Adrenal gland (tissue), 12 donors: ENCODE results near the gene RGL1. TPM values are rescaled to one million over a fixed set of nuclear protein-coding genes. Genes with fewer than 3 reads are reported as not detected.
"Not testable (repeated sequence)": the region's sequence is repeated elsewhere in the genome, so short reads cannot be mapped to it uniquely, and the experiment has no call there.

Experiments
- DNase-seq, 7 donors: peaks; one replicate each; pipeline ENCODE4 v3.0.0-alpha.2; 2019 to 2020
- H3K27ac ChIP-seq, 5 donors: fragments of 200-600 bp; sonication (generic) in 4 of 5; 1 replicate in 3 of 5; 2 replicates in 2 of 5; pipeline versions ENCODE4 v1.5.1 to v1.8.0; 2016 to 2020; ENCODE audit warnings: mild to moderate bottlenecking in 1 of 5
- H3K27me3 ChIP-seq: fragments of 200-600 bp; 2 replicates; pipeline ENCODE4 v1.8.0; 2021
- H3K36me3 ChIP-seq, 2 donors: fragments of 200-600 bp; replicated peaks in 1 of 2; 1 replicate in 1 of 2; 2 replicates in 1 of 2; pipeline versions ENCODE4 v1.5.1 to v1.8.0; 2018 to 2022
- H3K4me1 ChIP-seq, 2 donors: fragments of 200-600 bp; replicated peaks in 1 of 2; 1 replicate in 1 of 2; 2 replicates in 1 of 2; pipeline versions ENCODE4 v1.5.1 to v1.8.0; 2018 to 2021
- H3K4me3 ChIP-seq, 4 donors: fragments of 200-600 bp; sonication (generic) in 3 of 4; one replicate each; pipeline ENCODE4 v1.5.1; 2016 to 2018
- H3K9me3 ChIP-seq, 3 donors: fragments of 200-600 bp; sonication (generic) in 1 of 3; replicated peaks in 1 of 3; 1 replicate in 2 of 3; 2 replicates in 1 of 3; pipeline versions ENCODE4 v1.5.1 to v1.8.0; 2016 to 2021
- CTCF ChIP-seq, 6 experiments: fragments of 450-650 bp in 4 of 6; fragments of 200-600 bp in 2 of 6; sonication (generic) in 1 of 6; IDR thresholded peaks; 1 replicate in 5 of 6; 2 replicates in 1 of 6; pipeline versions ENCODE4 v1.5.1 to v1.8.0; 2016 to 2021; ENCODE audit warnings: antibody characterized with exemption in 6 of 6, mild to moderate bottlenecking in 2 of 6, moderate library complexity in 1 of 6
- POLR2A ChIP-seq, 2 donors: fragments of 450-650 bp; IDR thresholded peaks; one replicate each; pipeline ENCODE4 v1.6.1; 2017; ENCODE audit warnings: antibody characterized with exemption in 2 of 2, mild to moderate bottlenecking in 2 of 2, moderate library complexity in 1 of 2
- WGBS, 4 donors: extraction: QIAGEN DNeasy Blood & Tissue Kit in 2 of 4; methylation state at CpG; one replicate each; pipeline versions ENCODE4 v1.1.5 to v1.1.7; 2013 to 2017; 5-methylcytosine and 5-hydroxymethylcytosine counted together
- intact Hi-C, 2 donors: fragments of 100-400 bp; cut with DNase I; formaldehyde crosslinking; loops; one replicate each; pipeline versions ENCODE4 v1.14.1 to v1.15.0; 2022 to 2023
- polyA plus RNA-seq, 3 donors: library from polyadenylated mRNA; stranded (reverse); fragments of 200-250 nt in 2 of 3; fragments of 350-450 nt in 1 of 3; fragmentation: Illumina TruSeq in 1 of 3; extraction: RNeasy Lipid Tissue Mini Kit (QIAGEN cat#74804) in 1 of 3; gene quantifications; one replicate each; pipeline ENCODE4 v1.2.3, GENCODE V29; 2013 to 2014
- total RNA-seq, 9 donors: library from RNA; depleted of rRNA in 4 of 9; stranded (reverse); fragments of >200 nt in 4 of 9; fragments of 120-200 nt in 1 of 9; fragmentation: NEBNext Ultra II Directional in 1 of 9; extraction: Animal tissue kit (Norgen Biotek cat#: 25700) in 1 of 9; gene quantifications; one replicate each; pipeline versions ENCODE4 v1.1.0 to v1.2.4, GENCODE V29; 2013 to 2023
- donor health status: healthy with polysubstance abuse.
- donor health status: Bipolar disorder and iron deficiency.
- donor health status: DM: yes; HTN: yes; CAD: no.
- donor health status: DM: no; HTN: no; CAD: no.
- donor health status: DM: no; HTN: no; CAD: no.
- donor health status: DM: yes; HTN: yes; CAD: no.

Gene RGL1
- total and polyA plus RNA-seq, 12 donors = 15.5 to 76.9 (median 34.9) TPM

GRCh38 chr1:183758913-183759312 lies 46.0 kb upstream of the RGL1 start:
- TF ChIP-seq POLR2A (IDR thresholded peaks at IDR 0.05) (no peak), CTCF (IDR thresholded peaks at IDR 0.05) (no peak)
- Histone ChIP-seq H3K27ac (no peak overlapping the region), H3K9me3 (no peaks in the 10 kb centered on the region), H3K36me3 (no peaks in the 10 kb centered on the region), H3K4me3 (no peak overlapping the region), H3K4me1 (no peaks in the 10 kb centered on the region), H3K27me3 (no peaks in the 10 kb centered on the region)
- intact Hi-C loops = no loop called here
- DNase-seq = no peak
- 66 to 75% (median 73%) methylated on average over 3 of the region's 3 CpGs for whole genome bisulfite sequencing, 4 donors

- intact Hi-C loops = no loop called here
- H3K27me3 ChIP-seq = no peaks in the 10 kb centered on the region
- no peak overlapping the region for H3K4me3 ChIP-seq
- WGBS, 4 donors = 73 to 86% (median 79%) methylated on average over 2 of the region's 2 CpGs
- H3K27ac ChIP-seq = no peak overlapping the region
- no peak for DNase-seq
- H3K9me3 ChIP-seq = peaks cover 0 to 6% (median 0%) of the 10 kb centered on the region in 3 donors
- no peaks in the 10 kb centered on the region for H3K4me1 ChIP-seq
- H3K36me3 ChIP-seq = no peaks in the 10 kb centered on the region
- TF ChIP-seq CTCF (IDR thresholded peaks at IDR 0.05) = no peak
- TF ChIP-seq POLR2A (IDR thresholded peaks at IDR 0.05) = no peak
Measured at GRCh38 chr1:183760661-183761060, 44.3 kb upstream of the RGL1 start.

- TF ChIP-seq POLR2A (IDR thresholded peaks at IDR 0.05) = no peak
- TF ChIP-seq CTCF (IDR thresholded peaks at IDR 0.05) = no peak
- H3K4me3 ChIP-seq = no peak overlapping the region
- no peak for DNase-seq
- H3K36me3 ChIP-seq = no peaks in the 10 kb centered on the region
- no peaks in the 10 kb centered on the region for H3K27me3 ChIP-seq
- no peaks in the 10 kb centered on the region for H3K4me1 ChIP-seq
- H3K27ac ChIP-seq = no peak overlapping the region
- intact Hi-C loops = no loop called here
- WGBS, 4 donors = 92 to 97% (median 94%) methylated on average over 1 of the region's 1 CpG
- H3K9me3 ChIP-seq = peaks cover 0 to 6% (median 0%) of the 10 kb centered on the region in 3 donors
Measured at GRCh38 chr1:183761871-183762270, 43.0 kb upstream of the RGL1 start.

DNA sequence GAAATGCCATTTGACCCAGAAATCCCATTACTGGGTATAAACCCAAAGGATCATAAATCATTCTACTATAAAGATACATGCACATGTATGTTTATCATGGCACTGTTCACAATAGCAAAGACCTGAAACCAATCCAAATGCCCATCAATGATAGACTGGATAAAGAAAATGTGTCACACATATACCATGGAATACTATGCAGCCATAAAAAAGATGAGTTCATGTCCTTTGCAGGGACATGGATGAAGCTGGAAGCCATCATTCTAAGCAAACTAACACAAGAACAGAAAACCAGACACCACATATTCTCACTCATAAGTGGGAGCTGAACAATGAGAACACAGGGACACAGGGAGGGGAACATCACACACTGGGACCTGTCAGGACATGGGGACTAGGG lies 42.1 kb upstream of the RGL1 start:
- H3K4me1 ChIP-seq, H3K9me3 ChIP-seq, H3K36me3 ChIP-seq, DNase-seq, H3K4me3 ChIP-seq, H3K27ac ChIP-seq, intact Hi-C loops, H3K27me3 ChIP-seq: not testable (repeated sequence)

GRCh38 chr1:183764981-183765380 lies 39.9 kb upstream of the RGL1 start:
- H3K27ac ChIP-seq = no peak overlapping the region
- no peaks in the 10 kb centered on the region for H3K4me1 ChIP-seq
- H3K9me3 ChIP-seq = peaks cover 0 to 6% (median 0%) of the 10 kb centered on the region in 3 donors
- H3K27me3 ChIP-seq = no peaks in the 10 kb centered on the region
- intact Hi-C loops = no loop called here
- H3K36me3 ChIP-seq = no peaks in the 10 kb centered on the region
- H3K4me3 ChIP-seq = no peak overlapping the region
- no peak for TF ChIP-seq CTCF (IDR thresholded peaks at IDR 0.05)
- no peak for TF ChIP-seq POLR2A (IDR thresholded peaks at IDR 0.05)
- no peak for DNase-seq
